OCI-LY7 (cell line): Measurements from ENCODE around the gene NLRP13.

ENCODE experiments used
- CTCF ChIP-seq: fragments of 200-600 bp; sonication (generic); conservative IDR thresholded peaks from 2 replicates; pipeline ENCODE4 v1.5.1; 2014; ENCODE audit warnings: mild to moderate bottlenecking, antibody characterized with exemption, low read length, moderate library complexity, mixed read lengths
- EZH2phosphoT487 ChIP-seq: fragments of 200-600 bp; sonication (generic); IDR thresholded peaks from 2 replicates; pipeline ENCODE4 v1.6.1; 2018; ENCODE audit warnings: low read depth, borderline replicate concordance, mild to moderate bottlenecking, mixed run types, antibody characterized with exemption, low read length, moderate library complexity, mixed read lengths

- TF ChIP-seq EZH2phosphoT487 (no peak), CTCF (no peak)
These were observed 65.6 kb downstream of the NLRP13 start for GRCh38 chr19:55866521-55866920.
